Measurements from ENCODE around the gene FERD3L. TPM values are rescaled to one million over a fixed set of nuclear protein-coding genes. Genes with fewer than 3 reads are reported as not detected.

The FERD3L gene
- total and polyA plus RNA-seq, 2 of the 8 experiments (the other 6 are each of a cell fraction or from before 2014, with no cell fraction given): not detected

GRCh38 chr7:19145434-19146115 lies 354 bp upstream of the FERD3L start (continued):
- TF ChIP-seq TAF7 (optimal IDR thresholded peaks at IDR 0.05; ENCODE audit: borderline replicate concordance, low read depth, low read length): no peak
- TF ChIP-seq BCL11A (IDR thresholded peaks at IDR 0.05; ENCODE audit: low read depth in 2 of 2, low read length in 2 of 2): no peak
- no peak for TF ChIP-seq KDM5A (IDR thresholded peaks at IDR 0.05; ENCODE audit: low read length)
- TF ChIP-seq E2F6 (IDR thresholded peaks at IDR 0.05): no peak; the same call in none of the 2 replicates
- TF ChIP-seq RNF2 (IDR thresholded peaks at IDR 0.05; ENCODE audit: borderline replicate concordance, low read depth, low read length, missing control alignments, poor library complexity, severe bottlenecking): peak; percentile 35
- no peak for TF ChIP-seq SP2 (IDR thresholded peaks at IDR 0.05; ENCODE audit: low read length)
- no peak for TF ChIP-seq RXRA (IDR thresholded peaks at IDR 0.05; ENCODE audit: insufficient read depth, low read depth, low read length)
- TF ChIP-seq HDAC2 (IDR thresholded peaks at IDR 0.05; ENCODE audit: borderline replicate concordance in 1 of 2, low read depth in 2 of 2, low read length in 2 of 2): no peak
- peak; percentile 62 for TF ChIP-seq NANOG (IDR thresholded peaks at IDR 0.05; ENCODE audit: insufficient read depth, low read depth, low read length, poor library complexity, severe bottlenecking)
- TF ChIP-seq EP300 (IDR thresholded peaks at IDR 0.05; ENCODE audit: borderline replicate concordance in 1 of 2, low read depth in 2 of 2, low read length in 2 of 2): no peak
- peak; percentile 6 for TF ChIP-seq KDM4A (IDR thresholded peaks at IDR 0.05; ENCODE audit: low read depth, low read length, severe bottlenecking)
- no peak for TF ChIP-seq ATF2 (IDR thresholded peaks at IDR 0.05; ENCODE audit: low read length)
- TF ChIP-seq PHF8 (conservative IDR thresholded peaks at IDR 0.05; ENCODE audit: low read depth, low read length): no peak
- peak; percentile 56 for TF ChIP-seq SUZ12 (IDR thresholded peaks at IDR 0.05; ENCODE audit: low read length)

All from H1 (cell line).